Transverse colon (tissue), 4 donors: ENCODE measurements around the gene GZMM. TPM values are rescaled to one million over a fixed set of nuclear protein-coding genes. Genes with fewer than 3 reads are reported as not detected.

Experiments used
- DNase-seq: peaks from one replicate; pipeline ENCODE4 v3.0.0-alpha.2; 2019
- H3K27ac ChIP-seq, 4 donors: fragments of 200-600 bp; sonication (generic); 2 replicates each; pipeline ENCODE4 v1.5.1; 2016 to 2018; ENCODE audit warnings: inconsistent platforms in 4 of 4
- H3K27me3 ChIP-seq: fragments of 200-600 bp; sonication (generic); 2 replicates; pipeline ENCODE4 v1.5.1; 2017; ENCODE audit warnings: inconsistent platforms
- H3K36me3 ChIP-seq, 4 donors: fragments of 200-600 bp; sonication (generic); 2 replicates each; pipeline ENCODE4 v1.5.1; 2017 to 2019; ENCODE audit warnings: inconsistent platforms in 4 of 4
- H3K4me1 ChIP-seq, 4 donors: fragments of 200-600 bp; sonication (generic); 2 replicates each; pipeline ENCODE4 v1.5.1; 2017 to 2020; ENCODE audit warnings: inconsistent platforms in 4 of 4
- H3K4me3 ChIP-seq, 4 donors: fragments of 200-600 bp; sonication (generic); 1 replicate in 1 of 4; 2 replicates in 3 of 4; pipeline versions ENCODE4 v1.5.1 to v1.6.1; 2017 to 2019; ENCODE audit warnings: inconsistent platforms in 4 of 4
- H3K9me3 ChIP-seq, 2 donors: fragments of 200-600 bp; sonication (generic); 2 replicates each; pipeline ENCODE4 v1.5.1; 2017 to 2019; ENCODE audit warnings: inconsistent platforms in 2 of 2
- EP300 ChIP-seq: sonication (generic); formaldehyde crosslinking; IDR thresholded peaks from one replicate; pipeline ENCODE4 v1.6.1; 2017; ENCODE audit warnings: antibody characterized with exemption, low read depth
- POLR2A ChIP-seq: fragments of 450-650 bp; IDR thresholded peaks from one replicate; pipeline ENCODE4 v1.6.1; 2016; ENCODE audit warnings: antibody characterized with exemption, mild to moderate bottlenecking, moderate library complexity
- POLR2AphosphoS5 ChIP-seq, 3 donors: sonication (generic); formaldehyde crosslinking; IDR thresholded peaks; one replicate each; pipeline ENCODE4 v1.6.1; 2016; ENCODE audit warnings: antibody characterized with exemption in 3 of 3
- WGBS, 2 donors: methylation state at CpG; one replicate each; pipeline ENCODE4 v1.1.5; 2018; ENCODE audit warnings: low coverage in 1 of 2; 5-methylcytosine and 5-hydroxymethylcytosine counted together
- in situ Hi-C, 4 donors: fragments of 200-750 bp; cut with MboI; loops; one replicate each; pipeline versions ENCODE4 v1.15.0 to v1.15.1; 2017; ENCODE audit warnings: low sequenced_read_pairs in 3 of 4, low pct_ligation_motif_present in 1 of 4, low pct_unique_long_range_greater_than_20kb in 1 of 4
- intact Hi-C: fragments of 100-400 bp; cut with DNase I; formaldehyde crosslinking; loops from one replicate; pipeline ENCODE4 v1.15.1; 2023; ENCODE audit warnings: low total_unique reads
- total RNA-seq, 4 donors: library from RNA; depleted of rRNA; stranded (reverse); fragments of >200 nt; gene quantifications; one replicate each; pipeline ENCODE4 v1.1.0, GENCODE V29; 2016
- TF ChIP-seq, protein P1 (sequence below), 5 experiments: fragments of 200-600 bp in 3 of 5; fragments of 450-650 bp in 2 of 5; sonication (generic) in 3 of 5; IDR thresholded peaks; 1 replicate in 2 of 5; 2 replicates in 3 of 5; pipeline ENCODE4 v1.5.1; 2016 to 2017; ENCODE audit warnings: antibody characterized with exemption in 5 of 5, inconsistent platforms in 3 of 5, mild to moderate bottlenecking in 2 of 5, moderate library complexity in 1 of 5

GZMM gene
- total RNA-seq, 4 donors from 2014 or later, result 1.1 to 1.8 TPM; not detected in 2

GRCh38 chr19:535017-535835, 8.6 kb upstream of the GZMM start:
- H3K27me3 ChIP-seq, result no peaks in the 10 kb centered on the region
- H3K36me3 ChIP-seq, result peaks cover 0 to 25% (median 4%) of the 10 kb centered on the region in 4 donors
- H3K9me3 ChIP-seq, result no peaks in the 10 kb centered on the region
- 58% methylated on average over 14 of the region's 16 CpGs; no CpG with 5 or more reads in 1 of the 2 donors for WGBS, 2 donors
- H3K27ac ChIP-seq, result peak overlapping the region in 2 of 4 donors; percentile 7 to 24
- peaks cover 14 to 32% (median 28%) of the 10 kb centered on the region in 4 donors for H3K4me1 ChIP-seq
- TF ChIP-seq POLR2AphosphoS5 (IDR thresholded peaks at IDR 0.05), result no peak
- TF ChIP-seq EP300, result no peak
- no peak for TF ChIP-seq POLR2A
- TF ChIP-seq, protein P1, sequence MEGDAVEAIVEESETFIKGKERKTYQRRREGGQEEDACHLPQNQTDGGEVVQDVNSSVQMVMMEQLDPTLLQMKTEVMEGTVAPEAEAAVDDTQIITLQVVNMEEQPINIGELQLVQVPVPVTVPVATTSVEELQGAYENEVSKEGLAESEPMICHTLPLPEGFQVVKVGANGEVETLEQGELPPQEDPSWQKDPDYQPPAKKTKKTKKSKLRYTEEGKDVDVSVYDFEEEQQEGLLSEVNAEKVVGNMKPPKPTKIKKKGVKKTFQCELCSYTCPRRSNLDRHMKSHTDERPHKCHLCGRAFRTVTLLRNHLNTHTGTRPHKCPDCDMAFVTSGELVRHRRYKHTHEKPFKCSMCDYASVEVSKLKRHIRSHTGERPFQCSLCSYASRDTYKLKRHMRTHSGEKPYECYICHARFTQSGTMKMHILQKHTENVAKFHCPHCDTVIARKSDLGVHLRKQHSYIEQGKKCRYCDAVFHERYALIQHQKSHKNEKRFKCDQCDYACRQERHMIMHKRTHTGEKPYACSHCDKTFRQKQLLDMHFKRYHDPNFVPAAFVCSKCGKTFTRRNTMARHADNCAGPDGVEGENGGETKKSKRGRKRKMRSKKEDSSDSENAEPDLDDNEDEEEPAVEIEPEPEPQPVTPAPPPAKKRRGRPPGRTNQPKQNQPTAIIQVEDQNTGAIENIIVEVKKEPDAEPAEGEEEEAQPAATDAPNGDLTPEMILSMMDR (IDR thresholded peaks at IDR 0.05), result no peak
- intact Hi-C loops (no loop called here), in situ Hi-C loops (no loop called here)
- peak; percentile 16 for DNase-seq
- no peak overlapping the region for H3K4me3 ChIP-seq

DNA sequence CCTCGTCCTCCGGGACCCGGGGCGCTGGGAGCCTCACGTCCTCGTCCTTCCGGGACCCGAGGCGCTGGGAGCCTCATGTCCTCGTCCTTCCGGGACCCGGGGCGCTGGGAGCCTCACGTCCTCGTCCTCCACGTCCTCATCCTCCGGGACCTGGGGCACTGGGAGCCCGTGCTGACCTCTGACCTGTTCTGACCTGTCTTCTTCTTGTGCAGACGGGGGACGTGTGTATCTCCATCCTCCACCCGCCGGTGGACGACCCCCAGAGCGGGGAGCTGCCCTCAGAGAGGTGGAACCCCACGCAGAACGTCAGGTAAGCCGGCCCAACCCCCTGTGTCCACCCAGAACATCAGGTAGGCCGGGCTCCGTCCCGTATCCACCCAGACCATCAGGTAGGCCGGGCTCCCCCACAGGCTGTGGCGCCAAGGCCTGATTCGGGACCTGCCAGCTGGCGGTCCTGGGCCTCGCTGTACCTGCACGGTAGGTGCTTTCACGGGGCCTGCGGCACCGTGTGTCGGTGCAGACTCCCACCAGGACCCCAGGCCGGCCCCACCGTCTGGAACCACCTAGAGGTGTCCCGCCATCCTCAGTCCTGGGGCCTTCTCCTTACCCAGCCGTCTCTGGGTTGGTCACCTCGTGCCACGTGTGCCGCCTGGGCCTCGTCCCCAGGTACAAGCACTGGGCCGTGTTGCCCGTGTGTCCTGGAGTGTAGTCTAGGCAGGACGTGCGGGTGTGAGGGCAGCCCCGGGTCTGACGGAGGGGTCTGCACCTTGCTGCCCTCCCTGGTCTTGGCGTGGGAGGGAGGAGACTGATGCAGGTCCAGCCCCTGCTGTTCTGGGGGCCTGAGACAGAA, 7.6 kb upstream of the GZMM start:
- 85 to 95% methylated on average over 14 to 49 of the region's 55 CpGs for WGBS, 2 donors
- no peak overlapping the region for H3K4me3 ChIP-seq
- peaks cover 14 to 27% (median 23%) of the 10 kb centered on the region in 4 donors for H3K4me1 ChIP-seq
- no peak overlapping the region for H3K27ac ChIP-seq
- intact Hi-C loops, result no loop called here
- peak; percentile 8 for DNase-seq
- H3K36me3 ChIP-seq, result peaks cover 0 to 25% (median 4%) of the 10 kb centered on the region in 4 donors
- no peaks in the 10 kb centered on the region for H3K27me3 ChIP-seq
- in situ Hi-C loops, result no loop called here
- no peaks in the 10 kb centered on the region for H3K9me3 ChIP-seq
- TF ChIP-seq EP300 (no peak), POLR2AphosphoS5 (IDR thresholded peaks at IDR 0.05) (no peak), POLR2A (no peak)
- TF ChIP-seq, protein P1 (IDR thresholded peaks at IDR 0.05), result no peak

- TF ChIP-seq POLR2AphosphoS5 (IDR thresholded peaks at IDR 0.05) (no peak), POLR2A (no peak)
- TF ChIP-seq, protein P1 (IDR thresholded peaks at IDR 0.05), result no peak
- intact Hi-C loops, result no loop called here
- H3K27ac ChIP-seq, result no peak overlapping the region
- H3K4me1 ChIP-seq, result peaks cover 14 to 27% (median 23%) of the 10 kb centered on the region in 4 donors
- H3K36me3 ChIP-seq, result peaks cover 0 to 28% (median 4%) of the 10 kb centered on the region in 4 donors
- 94 to 95% methylated on average over 10 to 26 of the region's 26 CpGs for WGBS, 2 donors
- H3K4me3 ChIP-seq, result no peak overlapping the region
- in situ Hi-C loops, result no loop called here
- H3K9me3 ChIP-seq, result no peaks in the 10 kb centered on the region
- DNase-seq, result no peak
- H3K27me3 ChIP-seq, result no peaks in the 10 kb centered on the region
Measured at GRCh38 chr19:536881-537404, 6.9 kb upstream of the GZMM start.
